Right lobe of liver (tissue), 4 donors: ENCODE measurements around the gene YARS1.

Experiments
- POLR2A ChIP-seq: fragments of 450-650 bp; IDR thresholded peaks from one replicate; pipeline ENCODE4 v1.6.1; 2017; ENCODE audit warnings: antibody characterized with exemption, mild to moderate bottlenecking
- TF ChIP-seq, protein P1 (sequence below), 4 donors: fragments of 200-600 bp in 3 of 4; fragments of 450-650 bp in 1 of 4; IDR thresholded peaks; one replicate each; pipeline versions ENCODE4 v1.5.1 to v1.8.0; 2016 to 2022; ENCODE audit warnings: antibody characterized with exemption in 4 of 4, mild to moderate bottlenecking in 2 of 4
- donor health status: DM: no; HTN: no; CAD: no.
- donor health status: DM: no; HTN: no; CAD: no.
- donor health status: DM: no; HTN: yes; CAD: no.

DNA sequence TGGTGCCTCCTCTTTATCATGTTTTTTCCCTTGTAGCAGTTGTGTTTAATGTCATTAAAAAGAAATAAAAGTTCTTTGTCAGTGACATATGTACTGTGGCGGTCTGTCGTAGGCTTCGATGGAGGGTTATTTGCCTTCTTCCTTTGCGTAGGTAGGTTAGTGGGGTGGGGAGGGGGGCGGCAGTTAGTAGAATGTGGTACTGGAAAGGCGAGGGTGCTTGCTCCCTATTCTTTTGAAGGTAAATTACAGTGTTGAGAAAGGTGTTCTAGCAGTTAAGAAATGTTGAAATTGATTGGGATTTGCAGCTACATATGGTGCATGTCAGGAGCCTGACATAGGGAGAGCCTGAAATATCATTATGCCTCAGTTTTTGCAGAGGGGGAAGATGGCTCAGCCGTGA is 41.6 kb upstream of the YARS1 start:
- TF ChIP-seq, protein P1, sequence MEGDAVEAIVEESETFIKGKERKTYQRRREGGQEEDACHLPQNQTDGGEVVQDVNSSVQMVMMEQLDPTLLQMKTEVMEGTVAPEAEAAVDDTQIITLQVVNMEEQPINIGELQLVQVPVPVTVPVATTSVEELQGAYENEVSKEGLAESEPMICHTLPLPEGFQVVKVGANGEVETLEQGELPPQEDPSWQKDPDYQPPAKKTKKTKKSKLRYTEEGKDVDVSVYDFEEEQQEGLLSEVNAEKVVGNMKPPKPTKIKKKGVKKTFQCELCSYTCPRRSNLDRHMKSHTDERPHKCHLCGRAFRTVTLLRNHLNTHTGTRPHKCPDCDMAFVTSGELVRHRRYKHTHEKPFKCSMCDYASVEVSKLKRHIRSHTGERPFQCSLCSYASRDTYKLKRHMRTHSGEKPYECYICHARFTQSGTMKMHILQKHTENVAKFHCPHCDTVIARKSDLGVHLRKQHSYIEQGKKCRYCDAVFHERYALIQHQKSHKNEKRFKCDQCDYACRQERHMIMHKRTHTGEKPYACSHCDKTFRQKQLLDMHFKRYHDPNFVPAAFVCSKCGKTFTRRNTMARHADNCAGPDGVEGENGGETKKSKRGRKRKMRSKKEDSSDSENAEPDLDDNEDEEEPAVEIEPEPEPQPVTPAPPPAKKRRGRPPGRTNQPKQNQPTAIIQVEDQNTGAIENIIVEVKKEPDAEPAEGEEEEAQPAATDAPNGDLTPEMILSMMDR (IDR thresholded peaks at IDR 0.05): no peak
- no peak for TF ChIP-seq POLR2A
